ENCODE results near the gene PIK3AP1.

Gene PIK3AP1, protein sequence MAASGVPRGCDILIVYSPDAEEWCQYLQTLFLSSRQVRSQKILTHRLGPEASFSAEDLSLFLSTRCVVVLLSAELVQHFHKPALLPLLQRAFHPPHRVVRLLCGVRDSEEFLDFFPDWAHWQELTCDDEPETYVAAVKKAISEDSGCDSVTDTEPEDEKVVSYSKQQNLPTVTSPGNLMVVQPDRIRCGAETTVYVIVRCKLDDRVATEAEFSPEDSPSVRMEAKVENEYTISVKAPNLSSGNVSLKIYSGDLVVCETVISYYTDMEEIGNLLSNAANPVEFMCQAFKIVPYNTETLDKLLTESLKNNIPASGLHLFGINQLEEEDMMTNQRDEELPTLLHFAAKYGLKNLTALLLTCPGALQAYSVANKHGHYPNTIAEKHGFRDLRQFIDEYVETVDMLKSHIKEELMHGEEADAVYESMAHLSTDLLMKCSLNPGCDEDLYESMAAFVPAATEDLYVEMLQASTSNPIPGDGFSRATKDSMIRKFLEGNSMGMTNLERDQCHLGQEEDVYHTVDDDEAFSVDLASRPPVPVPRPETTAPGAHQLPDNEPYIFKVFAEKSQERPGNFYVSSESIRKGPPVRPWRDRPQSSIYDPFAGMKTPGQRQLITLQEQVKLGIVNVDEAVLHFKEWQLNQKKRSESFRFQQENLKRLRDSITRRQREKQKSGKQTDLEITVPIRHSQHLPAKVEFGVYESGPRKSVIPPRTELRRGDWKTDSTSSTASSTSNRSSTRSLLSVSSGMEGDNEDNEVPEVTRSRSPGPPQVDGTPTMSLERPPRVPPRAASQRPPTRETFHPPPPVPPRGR

DNA sequence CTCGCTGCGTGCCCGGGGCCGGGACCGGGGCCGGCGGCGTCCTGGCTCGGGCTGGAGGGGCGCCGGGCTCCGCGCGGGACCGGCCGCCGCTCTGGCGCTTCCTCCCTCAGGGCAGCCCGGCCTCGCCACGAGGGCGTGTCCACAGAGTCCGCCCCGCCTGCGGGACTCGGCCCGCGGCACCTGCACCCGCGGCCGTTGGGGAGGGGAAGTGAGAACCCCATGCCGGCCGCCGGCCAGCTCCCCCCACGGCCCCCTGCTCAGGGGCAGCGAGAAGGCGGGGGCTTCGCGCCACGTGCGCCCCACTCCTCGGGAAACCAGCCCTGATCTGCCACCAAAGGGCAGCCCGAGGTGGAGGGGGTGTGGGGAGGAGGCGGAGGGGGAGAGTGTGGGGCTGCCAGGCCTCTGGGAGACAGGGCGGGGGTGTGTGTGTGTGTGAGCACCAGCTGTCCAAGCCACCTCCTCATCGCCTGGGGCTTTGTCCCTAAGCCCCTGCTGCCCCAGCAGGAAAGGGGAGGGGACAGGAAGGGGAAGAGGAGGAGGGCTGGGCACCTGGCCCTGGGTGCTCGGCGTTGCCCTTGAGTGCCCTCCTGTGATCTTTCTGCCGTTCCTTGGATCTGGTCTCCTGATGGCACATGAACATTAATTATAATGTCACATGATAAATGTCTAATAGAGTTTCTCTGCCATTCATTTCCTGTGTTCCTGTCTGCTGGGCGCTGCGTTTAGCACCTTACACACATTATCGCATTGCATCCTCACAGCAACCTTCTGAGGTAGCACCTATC is at the start of gene PIK3AP1:
Gene PIK3AP1 (minus strand): TSS at position 93 of the 785 bp plus-strand sequence. CDS start 120 bp downstream, outside the sequence.
- no peak for DNase-seq (ENCODE audit: low read depth)
- in situ Hi-C loops (cut with HindIII; ENCODE audit: low sequenced_read_pairs): no loop called here
- TF ChIP-seq, protein P1, sequence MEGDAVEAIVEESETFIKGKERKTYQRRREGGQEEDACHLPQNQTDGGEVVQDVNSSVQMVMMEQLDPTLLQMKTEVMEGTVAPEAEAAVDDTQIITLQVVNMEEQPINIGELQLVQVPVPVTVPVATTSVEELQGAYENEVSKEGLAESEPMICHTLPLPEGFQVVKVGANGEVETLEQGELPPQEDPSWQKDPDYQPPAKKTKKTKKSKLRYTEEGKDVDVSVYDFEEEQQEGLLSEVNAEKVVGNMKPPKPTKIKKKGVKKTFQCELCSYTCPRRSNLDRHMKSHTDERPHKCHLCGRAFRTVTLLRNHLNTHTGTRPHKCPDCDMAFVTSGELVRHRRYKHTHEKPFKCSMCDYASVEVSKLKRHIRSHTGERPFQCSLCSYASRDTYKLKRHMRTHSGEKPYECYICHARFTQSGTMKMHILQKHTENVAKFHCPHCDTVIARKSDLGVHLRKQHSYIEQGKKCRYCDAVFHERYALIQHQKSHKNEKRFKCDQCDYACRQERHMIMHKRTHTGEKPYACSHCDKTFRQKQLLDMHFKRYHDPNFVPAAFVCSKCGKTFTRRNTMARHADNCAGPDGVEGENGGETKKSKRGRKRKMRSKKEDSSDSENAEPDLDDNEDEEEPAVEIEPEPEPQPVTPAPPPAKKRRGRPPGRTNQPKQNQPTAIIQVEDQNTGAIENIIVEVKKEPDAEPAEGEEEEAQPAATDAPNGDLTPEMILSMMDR (IDR thresholded peaks at IDR 0.05; ENCODE audit: low read depth, low read length, missing control alignments): no peak
- H3K4me3 ChIP-seq (ENCODE audit: low read depth, low read length): peak within 1 kb of the TSS; percentile 47

DNA sequence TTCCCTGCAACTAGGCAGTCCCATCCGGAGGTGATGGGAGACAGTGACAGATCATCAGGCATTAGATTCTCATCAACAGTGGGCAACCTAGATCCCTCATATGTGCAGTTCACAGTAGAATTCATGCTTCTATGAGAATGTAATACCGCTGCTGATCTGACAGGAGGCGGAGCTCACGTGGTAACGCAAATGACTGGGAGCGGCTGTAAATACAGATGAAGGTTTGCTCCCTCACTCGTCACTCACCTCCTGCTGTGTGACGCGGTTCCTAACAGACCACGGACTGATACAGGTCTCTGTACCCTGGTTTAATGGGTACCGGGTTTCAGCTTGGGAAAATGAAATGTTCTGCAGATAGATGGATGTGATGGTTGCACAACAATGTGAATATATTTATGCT is 47.8 kb upstream of the PIK3AP1 start:
- in situ Hi-C loops (cut with HindIII; ENCODE audit: low sequenced_read_pairs): no loop called here

DNA sequence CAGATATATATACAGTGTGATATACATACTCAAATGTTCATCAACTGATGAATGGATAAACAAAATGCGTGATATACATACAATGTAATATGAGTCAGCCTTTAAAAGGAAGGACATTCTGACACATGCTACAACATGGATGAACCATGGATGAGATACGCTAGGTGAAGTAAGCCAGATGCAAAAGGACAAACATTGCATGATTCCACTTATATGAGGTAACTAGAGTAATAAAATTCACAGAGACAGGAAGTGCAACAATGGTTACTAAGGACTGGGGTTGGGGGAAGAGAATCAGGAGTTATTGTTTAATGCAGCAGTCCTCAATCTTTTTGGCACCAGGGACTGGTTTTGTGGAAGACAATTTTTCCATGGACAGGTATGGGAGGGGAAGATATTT is 47.3 kb upstream of the PIK3AP1 start:
- in situ Hi-C loops (cut with HindIII; ENCODE audit: low sequenced_read_pairs): no loop called here
- no peak for DNase-seq (ENCODE audit: low read depth)
- TF ChIP-seq, protein P1 (IDR thresholded peaks at IDR 0.05; ENCODE audit: low read depth, low read length, missing control alignments): no peak
- no peak overlapping the region for H3K4me3 ChIP-seq (ENCODE audit: low read depth, low read length)

More for the DNA sequence above, 47.8 kb upstream of the PIK3AP1 start:
- TF ChIP-seq, protein P1 (IDR thresholded peaks at IDR 0.05; ENCODE audit: low read depth, low read length, missing control alignments): no peak
- no peak for DNase-seq (ENCODE audit: low read depth)
- no peak overlapping the region for H3K4me3 ChIP-seq (ENCODE audit: low read depth, low read length)

DNA sequence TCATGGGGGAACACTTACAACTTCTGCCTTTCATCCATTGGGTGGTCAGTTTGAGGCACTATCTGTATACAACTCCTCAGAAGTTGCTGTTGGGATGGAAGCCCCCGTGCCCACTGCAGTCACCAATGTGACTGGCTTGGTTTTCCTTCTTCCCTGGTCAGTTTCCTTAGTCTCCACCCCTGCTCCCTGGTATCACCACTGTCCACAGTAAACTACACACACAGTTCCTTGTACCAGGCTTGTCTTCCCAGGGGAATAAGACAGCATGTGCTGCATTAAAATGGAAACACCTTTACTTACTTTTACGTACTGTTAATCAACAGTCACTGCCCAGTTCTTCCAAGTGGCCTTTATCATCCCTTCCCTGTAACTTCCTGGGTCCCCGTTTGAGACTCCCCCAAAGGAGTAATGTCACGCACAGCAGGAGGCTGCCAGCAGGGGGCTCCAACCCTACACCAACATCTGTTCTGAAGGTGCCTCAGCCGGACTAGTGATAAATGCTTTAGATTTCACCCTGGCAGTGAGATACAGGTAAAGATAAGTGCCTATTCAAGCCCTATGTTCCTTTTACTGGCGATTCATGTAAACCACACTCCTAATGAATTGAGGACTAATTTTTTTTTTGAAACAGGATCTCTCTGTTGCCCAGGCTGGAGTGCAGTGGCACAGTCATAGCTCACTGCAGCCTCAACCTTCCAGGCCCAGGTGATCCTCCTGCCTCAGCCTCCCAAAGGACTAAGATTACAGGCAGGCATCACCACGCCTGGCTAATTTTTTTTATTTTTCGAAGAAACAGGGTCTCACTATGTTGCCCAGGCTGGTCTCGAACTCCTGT is 45.3 kb upstream of the PIK3AP1 start:
- DNase-seq (ENCODE audit: low read depth): peak; percentile 16
- H3K4me3 ChIP-seq (ENCODE audit: low read depth, low read length): no peak overlapping the region
- in situ Hi-C loops (cut with HindIII; ENCODE audit: low sequenced_read_pairs): no loop called here
- TF ChIP-seq, protein P1 (IDR thresholded peaks at IDR 0.05; ENCODE audit: low read depth, low read length, missing control alignments): peak; percentile 72

DNA sequence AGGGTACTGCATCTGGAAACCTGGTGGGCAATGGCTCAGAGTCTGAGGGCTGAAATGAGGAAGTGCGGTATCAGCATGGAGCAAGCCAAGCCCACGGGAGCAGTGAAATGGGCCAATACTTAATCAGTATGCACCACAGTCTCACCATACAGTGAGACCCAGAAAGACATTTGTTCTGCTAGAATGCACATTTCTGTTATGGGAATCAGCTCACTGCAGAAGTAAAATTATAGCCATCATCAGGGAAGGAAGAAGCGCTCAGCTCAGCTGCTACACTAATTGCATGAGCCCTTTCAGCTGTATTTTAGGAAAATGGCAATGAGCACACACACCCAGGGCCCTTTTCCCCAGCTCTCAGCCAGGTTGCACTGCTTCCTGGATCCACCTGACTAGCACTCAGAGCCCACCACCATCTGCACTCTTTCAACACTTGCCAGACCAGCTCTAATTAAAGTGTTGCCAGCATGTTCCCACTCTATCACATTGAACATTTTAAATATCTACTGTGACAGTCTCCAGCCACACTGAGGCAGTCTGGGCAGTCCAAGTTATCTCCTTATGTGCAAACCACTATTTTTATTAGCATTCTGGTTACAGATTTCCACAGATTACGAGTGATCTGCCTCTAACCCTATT is 44.2 kb upstream of the PIK3AP1 start:
- TF ChIP-seq, protein P1 (IDR thresholded peaks at IDR 0.05; ENCODE audit: low read depth, low read length, missing control alignments): no peak
- no peak overlapping the region for H3K4me3 ChIP-seq (ENCODE audit: low read depth, low read length)
- no peak for DNase-seq (ENCODE audit: low read depth)
- in situ Hi-C loops (cut with HindIII; ENCODE audit: low sequenced_read_pairs): no loop called here

All from astrocyte of the cerebellum (primary cell).